ENCODE results near the gene ZNF879.

- TF ChIP-seq POLR2AphosphoS5 (IDR thresholded peaks at IDR 0.05; ENCODE audit: borderline replicate concordance, low read depth, low read length) (no peak), EZH2 (IDR thresholded peaks at IDR 0.05) (no peak), FOXP2 (optimal IDR thresholded peaks at IDR 0.05; ENCODE audit: control extremely low read depth, extremely low read length, insufficient read depth) (no peak)
Observed at GRCh38 chr5:178993955-178994579, 29.5 kb upstream of the ZNF879 start.
